Measurements from ENCODE around the gene TMEM178B. TPM values are rescaled to one million over a fixed set of nuclear protein-coding genes. Genes with fewer than 3 reads are reported as not detected.

TMEM178B gene
- total RNA-seq, 1 experiment from 2014 or later = 0.11 TPM

- H3K9me3 ChIP-seq = no peaks in the 10 kb centered on the region
- no peak overlapping the region for H3K27ac Mint-ChIP-seq (ENCODE audit: unreplicated experiment)
- TF ChIP-seq CTCF (IDR thresholded peaks at IDR 0.05; ENCODE audit: insufficient read depth in 1 of 2, low read depth in 1 of 2, low read length in 1 of 2, severe bottlenecking in 1 of 2, unreplicated experiment in 1 of 2) = no peak
- CTCF ChIA-PET = no interaction called here
- DNase-seq = no peak
- H3K27me3 Mint-ChIP-seq (ENCODE audit: insufficient read depth, unreplicated experiment) = peaks cover 17% of the 10 kb centered on the region
- H3K4me3 Mint-ChIP-seq (ENCODE audit: unreplicated experiment) = no peak overlapping the region
- H3K36me3 Mint-ChIP-seq (ENCODE audit: insufficient read depth, unreplicated experiment) = no peaks in the 10 kb centered on the region
- no TSS peak for BruUV-seq (replicated peaks)
- peaks cover 6% of the 10 kb centered on the region for H3K4me1 ChIP-seq
- no peak overlapping the region for H3K4me3 ChIP-seq (ENCODE audit: low read depth, low read length)
- H3K36me3 ChIP-seq (ENCODE audit: control insufficient read depth, insufficient read depth, low read length) = no peaks in the 10 kb centered on the region
- intact Hi-C loops (cut with micrococcal nuclease; ENCODE audit: unreplicated experiment) = no loop called here
- H3K4me1 Mint-ChIP-seq (ENCODE audit: low read depth, unreplicated experiment) = peaks cover 8% of the 10 kb centered on the region
- POLR2A ChIA-PET = no interaction called here
- no peaks in the 10 kb centered on the region; the same call in 1 of the 2 replicates for H3K27me3 ChIP-seq (replicated peaks; ENCODE audit: control insufficient read depth, insufficient read depth, low read length)
- peaks cover 10% of the 10 kb centered on the region for H3K9me3 Mint-ChIP-seq (ENCODE audit: unreplicated experiment)
These were observed 228.8 kb downstream of the TMEM178B start for GRCh38 chr7:141302617-141303016.

GRCh38 chr7:141304291-141304690, 230.4 kb downstream of the TMEM178B start:
- Mint-ChIP-seq H3K4me3 (ENCODE audit: unreplicated experiment) (no peak overlapping the region), H3K9me3 (ENCODE audit: unreplicated experiment) (no peaks in the 10 kb centered on the region), H3K4me1 (ENCODE audit: low read depth, unreplicated experiment) (no peaks in the 10 kb centered on the region), H3K27ac (ENCODE audit: unreplicated experiment) (no peak overlapping the region), H3K36me3 (ENCODE audit: insufficient read depth, unreplicated experiment) (no peaks in the 10 kb centered on the region), H3K27me3 (ENCODE audit: insufficient read depth, unreplicated experiment) (peaks cover 17% of the 10 kb centered on the region)
- intact Hi-C loops (cut with micrococcal nuclease; ENCODE audit: unreplicated experiment) = no loop called here
- Histone ChIP-seq H3K4me1 (no peaks in the 10 kb centered on the region), H3K36me3 (ENCODE audit: control insufficient read depth, insufficient read depth, low read length) (no peaks in the 10 kb centered on the region), H3K4me3 (ENCODE audit: low read depth, low read length) (no peak overlapping the region), H3K9me3 (no peaks in the 10 kb centered on the region), H3K27me3 (replicated peaks; ENCODE audit: control insufficient read depth, insufficient read depth, low read length) (no peaks in the 10 kb centered on the region; the same call in 1 of the 2 replicates)
- DNase-seq = no peak
- TF ChIP-seq CTCF (IDR thresholded peaks at IDR 0.05; ENCODE audit: insufficient read depth in 1 of 2, low read depth in 1 of 2, low read length in 1 of 2, severe bottlenecking in 1 of 2, unreplicated experiment in 1 of 2) = no peak
- BruUV-seq (replicated peaks) = no TSS peak
- POLR2A ChIA-PET = no interaction called here
- CTCF ChIA-PET = no interaction called here

- Mint-ChIP-seq H3K27me3 (ENCODE audit: insufficient read depth, unreplicated experiment) (peaks cover 12% of the 10 kb centered on the region), H3K36me3 (ENCODE audit: insufficient read depth, unreplicated experiment) (no peaks in the 10 kb centered on the region), H3K27ac (ENCODE audit: unreplicated experiment) (no peak overlapping the region), H3K4me3 (ENCODE audit: unreplicated experiment) (no peak overlapping the region), H3K9me3 (ENCODE audit: unreplicated experiment) (no peaks in the 10 kb centered on the region), H3K4me1 (ENCODE audit: low read depth, unreplicated experiment) (no peaks in the 10 kb centered on the region)
- DNase-seq = no peak
- Histone ChIP-seq H3K9me3 (no peaks in the 10 kb centered on the region), H3K27me3 (replicated peaks; ENCODE audit: control insufficient read depth, insufficient read depth, low read length) (no peaks in the 10 kb centered on the region; the same call in 1 of the 2 replicates), H3K4me1 (no peaks in the 10 kb centered on the region), H3K36me3 (ENCODE audit: control insufficient read depth, insufficient read depth, low read length) (no peaks in the 10 kb centered on the region), H3K4me3 (ENCODE audit: low read depth, low read length) (no peak overlapping the region)
- no peak for TF ChIP-seq CTCF (IDR thresholded peaks at IDR 0.05; ENCODE audit: insufficient read depth in 1 of 2, low read depth in 1 of 2, low read length in 1 of 2, severe bottlenecking in 1 of 2, unreplicated experiment in 1 of 2)
- no TSS peak for BruUV-seq (replicated peaks)
- intact Hi-C loops (cut with micrococcal nuclease; ENCODE audit: unreplicated experiment) = no loop called here
- CTCF ChIA-PET = interaction anchor here (0.6 kb wide), 1 partner anchor 122 kb away, joined by 4 read pairs; no protein-coding TSS in a partner anchor
- POLR2A ChIA-PET = no interaction called here
These were observed 232.2 kb downstream of the TMEM178B start for GRCh38 chr7:141306081-141306480.

Measured in Caco-2 (cell line).